Mesendoderm (in vitro differentiated cells): ENCODE results near the gene VASN. TPM values are rescaled to one million over a fixed set of nuclear protein-coding genes. Genes with fewer than 3 reads are reported as not detected.
A peak's percentile ranks its signal among the peaks of the same experiment; 100 is the strongest.

Source experiments
- DNase-seq: peaks from one replicate; pipeline ENCODE4 v3.0.0; 2013
- H2AK5ac ChIP-seq: 2 replicates; pipeline ENCODE4 v1.6.1; 2013; ENCODE audit warnings: low read length, inconsistent platforms
- H2BK120ac ChIP-seq: 2 replicates; pipeline ENCODE4 v1.6.1; 2013; ENCODE audit warnings: low read depth, mild to moderate bottlenecking, low read length, moderate library complexity, mixed read lengths
- H2BK15ac ChIP-seq: replicated peaks from 2 replicates; pipeline ENCODE4 v1.6.1; 2013; ENCODE audit warnings: low read depth, mild to moderate bottlenecking, moderate library complexity
- H2BK5ac ChIP-seq: 2 replicates; pipeline ENCODE4 v1.6.1; 2013; ENCODE audit warnings: low read length, inconsistent platforms
- H3K18ac ChIP-seq: 2 replicates; pipeline ENCODE4 v1.6.1; 2013; ENCODE audit warnings: mild to moderate bottlenecking, low read length, mixed read lengths
- H3K23ac ChIP-seq: one replicate; pipeline ENCODE4 v1.6.1; 2013; ENCODE audit warnings: low read length
- H3K27ac ChIP-seq: 2 replicates; pipeline ENCODE4 v1.5.1; 2013; ENCODE audit warnings: low read depth, mild to moderate bottlenecking, inconsistent platforms, low read length, moderate library complexity
- H3K27me3 ChIP-seq: 2 replicates; pipeline ENCODE4 v1.6.1; 2013; ENCODE audit warnings: low read length, control low read depth, mild to moderate bottlenecking, inconsistent platforms; ENCODE audit not compliant: insufficient read depth, poor library complexity
- H3K36me3 ChIP-seq: 2 replicates; pipeline ENCODE4 v1.6.1; 2013; ENCODE audit warnings: low read length, inconsistent platforms; ENCODE audit not compliant: control insufficient read depth, insufficient read depth
- H3K4ac ChIP-seq: one replicate; pipeline ENCODE4 v1.6.1; 2013; ENCODE audit warnings: low read depth, mild to moderate bottlenecking, low read length, moderate library complexity
- H3K4me1 ChIP-seq: 2 replicates; pipeline ENCODE4 v1.6.1; 2013; ENCODE audit warnings: low read depth, low read length, inconsistent platforms; ENCODE audit not compliant: control insufficient read depth
- H3K4me2 ChIP-seq: 2 replicates; pipeline ENCODE4 v1.6.1; 2013; ENCODE audit warnings: low read length
- H3K4me3 ChIP-seq: 2 replicates; pipeline ENCODE4 v1.5.1; 2013; ENCODE audit warnings: mild to moderate bottlenecking, low read length
- H3K56ac ChIP-seq: one replicate; pipeline ENCODE4 v1.6.1; 2013; ENCODE audit warnings: low read length
- H3K79me1 ChIP-seq: 2 replicates; pipeline ENCODE4 v1.6.1; 2013; ENCODE audit warnings: low read length, inconsistent platforms
- H3K79me2 ChIP-seq: 2 replicates; pipeline ENCODE4 v1.6.1; 2013; ENCODE audit warnings: mild to moderate bottlenecking, low read length; ENCODE audit not compliant: control insufficient read depth, insufficient read depth
- H3K9ac ChIP-seq: 2 replicates; pipeline ENCODE4 v1.6.1; 2013; ENCODE audit warnings: low read length, inconsistent platforms
- H4K5ac ChIP-seq: one replicate; pipeline ENCODE4 v1.6.1; 2013; ENCODE audit warnings: low read length
- H4K8ac ChIP-seq: one replicate; pipeline ENCODE4 v1.6.1; 2013; ENCODE audit warnings: low read depth, mild to moderate bottlenecking, control low read depth, low read length, moderate library complexity
- WGBS: extraction: QIAGEN DNeasy Blood & Tissue Kit; methylation state at CpG from one replicate; pipeline ENCODE4 v1.1.7; 2013; ENCODE audit warnings: low lambda C conversion rate, missing lambda C conversion rate; ENCODE audit not compliant: insufficient coverage; ENCODE audit errors: extremely low coverage; 5-methylcytosine and 5-hydroxymethylcytosine counted together
- small RNA-seq: library from polyadenylated mRNA; stranded (forward); fragments of <200 nt; extraction: miRNeasy Mini kit (QIAGEN cat#:217004); gene quantifications from one replicate; pipeline ENCODE3, GENCODE V24; 2013; ENCODE audit not compliant: insufficient read depth

VASN gene

DNA sequence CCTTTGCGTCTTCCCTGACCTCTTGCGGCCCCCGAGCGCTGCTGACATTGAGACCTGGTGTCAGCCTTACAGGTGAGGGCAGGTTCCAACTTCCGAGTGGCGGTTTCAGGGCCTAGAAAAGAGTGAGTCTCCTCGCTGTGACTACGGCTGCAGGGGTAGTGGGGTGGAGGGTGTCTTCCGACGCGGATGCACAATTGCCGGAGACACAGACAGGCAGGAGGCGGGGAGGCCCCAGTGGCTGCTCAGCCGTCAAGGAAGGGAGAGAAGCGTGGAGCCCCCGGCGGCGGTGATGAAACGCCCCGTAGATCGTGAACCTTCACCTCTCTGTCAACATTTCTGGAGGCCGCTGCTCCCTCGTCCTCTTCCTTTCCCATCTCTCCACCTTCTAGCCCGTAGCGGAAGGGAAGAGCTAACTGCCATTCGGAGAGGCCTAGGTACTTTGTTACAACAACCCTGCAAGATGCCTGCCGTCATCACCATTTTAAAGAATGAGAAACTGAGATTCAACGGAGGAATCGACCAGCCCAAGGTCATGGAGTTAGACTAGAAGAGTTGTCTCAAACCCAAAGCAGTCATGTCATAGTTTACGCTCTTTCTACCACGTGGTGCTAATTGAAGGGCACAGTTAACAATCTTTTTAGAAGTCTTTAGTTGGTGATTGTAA, 54.5 kb downstream of the VASN start:
- peaks cover 3% of the 10 kb centered on the region for H3K4me1 ChIP-seq
- H3K56ac ChIP-seq: peak overlapping the region; percentile 99
- H2BK15ac ChIP-seq: no peak overlapping the region
- peak overlapping the region; percentile 85 for H3K9ac ChIP-seq
- H3K79me2 ChIP-seq: peaks cover 25% of the 10 kb centered on the region
- H3K79me1 ChIP-seq: peaks cover 16% of the 10 kb centered on the region
- H4K5ac ChIP-seq: no peak overlapping the region
- DNase-seq: no peak
- no peak overlapping the region for H2BK5ac ChIP-seq
- no peak overlapping the region for H4K8ac ChIP-seq
- WGBS: no CpG with 5 or more reads among the region's 31 CpGs
- H3K18ac ChIP-seq: no peak overlapping the region
- no peak overlapping the region for H2BK120ac ChIP-seq
- no peak overlapping the region for H3K23ac ChIP-seq
- peak overlapping the region; percentile 71 for H3K4me3 ChIP-seq
- no peaks in the 10 kb centered on the region for H3K27me3 ChIP-seq
- no peak overlapping the region for H3K27ac ChIP-seq
- H2AK5ac ChIP-seq: no peak overlapping the region
- H3K4ac ChIP-seq: no peak overlapping the region
- peak overlapping the region; percentile 93 for H3K4me2 ChIP-seq
- H3K36me3 ChIP-seq: no peaks in the 10 kb centered on the region

DNA sequence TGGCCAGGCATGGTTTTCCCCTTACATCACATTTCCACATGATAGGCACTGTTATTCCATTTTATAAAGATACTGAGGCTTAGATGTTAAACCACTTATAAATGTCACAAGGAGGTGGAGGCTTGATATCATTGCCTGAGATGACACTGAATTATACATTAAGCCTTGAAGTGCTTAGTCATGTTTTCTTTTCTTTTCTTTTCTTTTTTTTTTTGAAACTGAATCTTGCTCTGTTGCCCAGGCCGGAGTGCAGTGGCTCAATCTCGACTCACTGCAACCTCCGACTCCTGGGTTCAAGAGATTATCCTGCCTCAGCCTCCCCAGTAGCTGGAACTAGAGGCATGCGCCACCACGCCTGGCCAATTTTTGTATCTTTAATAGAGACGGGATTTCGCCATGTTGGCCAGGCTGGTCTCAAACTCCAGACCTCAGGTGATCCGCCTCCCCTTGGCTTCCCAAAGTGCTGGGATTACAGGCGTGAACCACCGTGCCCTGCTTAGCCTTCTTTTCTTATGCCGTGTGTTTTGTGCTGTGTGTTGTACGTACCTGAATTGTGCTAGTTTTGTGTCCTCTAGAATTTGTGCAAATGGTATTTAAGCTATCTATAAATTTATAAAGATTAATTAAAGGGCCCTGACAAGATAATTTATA, 55.2 kb downstream of the VASN start:
- no peak overlapping the region for H2BK120ac ChIP-seq
- no peak overlapping the region for H2BK5ac ChIP-seq
- H3K79me2 ChIP-seq: peaks cover 25% of the 10 kb centered on the region
- H4K5ac ChIP-seq: no peak overlapping the region
- H3K4me2 ChIP-seq: peak overlapping the region; percentile 93
- no peak overlapping the region for H3K4ac ChIP-seq
- no peak overlapping the region for H3K23ac ChIP-seq
- H3K18ac ChIP-seq: no peak overlapping the region
- H4K8ac ChIP-seq: no peak overlapping the region
- H3K36me3 ChIP-seq: no peaks in the 10 kb centered on the region
- H3K9ac ChIP-seq: peak overlapping the region; percentile 85
- H3K4me3 ChIP-seq: peak overlapping the region; percentile 71
- no peak for DNase-seq
- H3K27ac ChIP-seq: no peak overlapping the region
- H3K27me3 ChIP-seq: no peaks in the 10 kb centered on the region
- no peak overlapping the region for H2BK15ac ChIP-seq
- peak overlapping the region; percentile 99 for H3K56ac ChIP-seq
- H2AK5ac ChIP-seq: no peak overlapping the region
- peaks cover 3% of the 10 kb centered on the region for H3K4me1 ChIP-seq
- H3K79me1 ChIP-seq: peaks cover 17% of the 10 kb centered on the region
- no CpG with 5 or more reads among the region's 12 CpGs for WGBS

DNA sequence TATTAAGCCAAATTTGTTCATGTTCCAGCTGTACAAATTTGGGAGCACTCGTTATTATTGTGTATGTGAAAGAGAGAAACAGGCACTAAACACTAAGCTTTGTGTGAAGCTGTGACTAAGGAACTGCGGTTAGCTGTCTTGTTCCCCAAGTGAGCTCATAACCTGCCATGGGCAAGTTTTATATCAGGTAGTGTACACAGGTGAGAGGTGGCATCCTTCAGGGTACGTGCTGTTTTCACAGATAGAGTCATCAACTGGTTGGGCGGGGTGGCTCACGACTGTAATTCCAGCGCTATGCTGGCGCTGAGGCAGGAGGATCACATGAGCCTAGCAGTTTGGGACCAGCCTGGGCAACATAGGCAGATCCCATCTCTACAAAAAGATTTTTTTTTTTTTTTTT, 56.9 kb downstream of the VASN start:
- H3K27ac ChIP-seq: no peak overlapping the region
- no peak overlapping the region for H4K5ac ChIP-seq
- H3K27me3 ChIP-seq: no peaks in the 10 kb centered on the region
- no peak overlapping the region for H3K9ac ChIP-seq
- WGBS: no CpG with 5 or more reads among the region's 7 CpGs
- H3K4me3 ChIP-seq: no peak overlapping the region
- H2BK5ac ChIP-seq: no peak overlapping the region
- no peak overlapping the region for H2AK5ac ChIP-seq
- no peak overlapping the region for H3K4ac ChIP-seq
- H3K56ac ChIP-seq: no peak overlapping the region
- H2BK15ac ChIP-seq: no peak overlapping the region
- H3K4me1 ChIP-seq: peaks cover 3% of the 10 kb centered on the region
- no peaks in the 10 kb centered on the region for H3K36me3 ChIP-seq
- H3K18ac ChIP-seq: no peak overlapping the region
- H4K8ac ChIP-seq: no peak overlapping the region
- peaks cover 17% of the 10 kb centered on the region for H3K79me1 ChIP-seq
- H3K4me2 ChIP-seq: no peak overlapping the region
- DNase-seq: no peak
- no peak overlapping the region for H2BK120ac ChIP-seq
- H3K23ac ChIP-seq: no peak overlapping the region
- peaks cover 25% of the 10 kb centered on the region for H3K79me2 ChIP-seq

DNA sequence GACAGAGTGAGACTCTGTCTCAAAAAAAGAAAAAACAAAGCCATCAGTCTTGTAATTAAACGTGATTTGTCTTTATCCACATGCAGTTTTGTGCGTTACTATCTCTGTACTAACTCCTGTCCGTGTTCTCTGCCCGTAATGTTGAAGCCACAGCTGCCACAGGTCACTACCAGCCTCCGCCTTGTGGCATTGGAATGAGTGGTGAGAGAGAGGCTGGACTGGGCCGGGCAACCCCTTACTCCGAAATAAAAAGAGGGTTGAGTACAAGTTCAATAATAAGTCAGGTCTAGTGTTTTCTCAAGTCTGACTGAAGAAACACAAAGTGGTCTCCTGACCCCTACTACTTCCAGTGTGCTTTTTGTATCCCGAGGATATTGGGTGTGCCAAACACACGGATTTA, 59.4 kb downstream of the VASN start:
- Histone ChIP-seq H2BK15ac (no peak overlapping the region), H2BK120ac (no peak overlapping the region), H4K5ac (no peak overlapping the region), H3K79me1 (peaks cover 15% of the 10 kb centered on the region), H2AK5ac (no peak overlapping the region), H3K4ac (no peak overlapping the region), H3K18ac (no peak overlapping the region), H3K4me3 (no peak overlapping the region), H3K27me3 (no peaks in the 10 kb centered on the region), H4K8ac (no peak overlapping the region), H3K27ac (no peak overlapping the region), H3K56ac (no peak overlapping the region), H3K4me2 (no peak overlapping the region), H3K79me2 (peaks cover 22% of the 10 kb centered on the region), H3K9ac (no peak overlapping the region), H3K4me1 (no peaks in the 10 kb centered on the region), H3K23ac (no peak overlapping the region), H2BK5ac (no peak overlapping the region), H3K36me3 (peaks cover 2% of the 10 kb centered on the region)
- no peak for DNase-seq
- no CpG with 5 or more reads among the region's 9 CpGs for WGBS

Small RNAs within 50 kb of the gene (small RNA-seq; reads per million reads assigned to genes)
- not detected for gene AC012676.2
